ENCODE data around the gene SERPINA4. TPM values are rescaled to one million over a fixed set of nuclear protein-coding genes. Genes with fewer than 3 reads are reported as not detected.

Gene SERPINA4
- total RNA-seq, 1 experiment from 2014 or later: 6.3 TPM

DNA sequence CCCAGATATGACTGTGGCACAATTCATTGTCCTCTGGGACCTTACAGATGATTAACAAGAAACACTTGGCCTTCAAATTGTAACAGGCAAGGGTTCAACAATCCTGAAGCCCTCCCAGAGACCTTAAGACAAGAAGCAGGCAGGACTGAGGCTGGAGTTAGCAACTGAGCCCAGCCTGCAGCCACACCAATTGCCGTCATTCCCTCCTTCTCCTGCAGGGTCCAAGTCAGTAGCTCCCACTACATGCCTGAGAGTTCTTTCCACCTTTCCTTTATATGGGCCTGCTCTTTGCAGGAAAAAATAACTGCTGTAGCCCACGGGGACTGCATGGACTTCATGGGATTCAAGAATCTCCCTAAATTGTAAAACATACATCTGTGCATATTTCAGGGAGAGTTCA is 2.4 kb upstream of the SERPINA4 start:
- H3K36me3 Mint-ChIP-seq (ENCODE audit: insufficient read depth, unreplicated experiment): no peaks in the 10 kb centered on the region
- DNase-seq: no peak
- Histone ChIP-seq H3K9me3 (no peaks in the 10 kb centered on the region), H3K4me1 (peaks cover 12% of the 10 kb centered on the region), H3K27me3 (replicated peaks; ENCODE audit: control insufficient read depth, insufficient read depth, low read length) (no peaks in the 10 kb centered on the region), H3K36me3 (ENCODE audit: control insufficient read depth, insufficient read depth, low read length) (no peaks in the 10 kb centered on the region), H3K4me3 (ENCODE audit: low read depth, low read length) (no peak overlapping the region)
- BruUV-seq (replicated peaks): no TSS peak
- H3K27me3 Mint-ChIP-seq (ENCODE audit: insufficient read depth, unreplicated experiment): no peaks in the 10 kb centered on the region
- H3K9me3 Mint-ChIP-seq (ENCODE audit: unreplicated experiment): peaks cover 31% of the 10 kb centered on the region
- intact Hi-C loops (cut with micrococcal nuclease; ENCODE audit: unreplicated experiment): no loop called here
- no peaks in the 10 kb centered on the region for H3K4me1 Mint-ChIP-seq (ENCODE audit: low read depth, unreplicated experiment)
- no peak overlapping the region for H3K27ac Mint-ChIP-seq (ENCODE audit: unreplicated experiment)
- ChIA-PET CTCF (no interaction called here), POLR2A (no interaction called here)
- TF ChIP-seq, protein P1, sequence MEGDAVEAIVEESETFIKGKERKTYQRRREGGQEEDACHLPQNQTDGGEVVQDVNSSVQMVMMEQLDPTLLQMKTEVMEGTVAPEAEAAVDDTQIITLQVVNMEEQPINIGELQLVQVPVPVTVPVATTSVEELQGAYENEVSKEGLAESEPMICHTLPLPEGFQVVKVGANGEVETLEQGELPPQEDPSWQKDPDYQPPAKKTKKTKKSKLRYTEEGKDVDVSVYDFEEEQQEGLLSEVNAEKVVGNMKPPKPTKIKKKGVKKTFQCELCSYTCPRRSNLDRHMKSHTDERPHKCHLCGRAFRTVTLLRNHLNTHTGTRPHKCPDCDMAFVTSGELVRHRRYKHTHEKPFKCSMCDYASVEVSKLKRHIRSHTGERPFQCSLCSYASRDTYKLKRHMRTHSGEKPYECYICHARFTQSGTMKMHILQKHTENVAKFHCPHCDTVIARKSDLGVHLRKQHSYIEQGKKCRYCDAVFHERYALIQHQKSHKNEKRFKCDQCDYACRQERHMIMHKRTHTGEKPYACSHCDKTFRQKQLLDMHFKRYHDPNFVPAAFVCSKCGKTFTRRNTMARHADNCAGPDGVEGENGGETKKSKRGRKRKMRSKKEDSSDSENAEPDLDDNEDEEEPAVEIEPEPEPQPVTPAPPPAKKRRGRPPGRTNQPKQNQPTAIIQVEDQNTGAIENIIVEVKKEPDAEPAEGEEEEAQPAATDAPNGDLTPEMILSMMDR (IDR thresholded peaks at IDR 0.05; ENCODE audit: insufficient read depth in 1 of 2, low read depth in 1 of 2, low read length in 1 of 2, severe bottlenecking in 1 of 2, unreplicated experiment in 1 of 2): no peak
- H3K4me3 Mint-ChIP-seq (ENCODE audit: unreplicated experiment): no peak overlapping the region

DNA sequence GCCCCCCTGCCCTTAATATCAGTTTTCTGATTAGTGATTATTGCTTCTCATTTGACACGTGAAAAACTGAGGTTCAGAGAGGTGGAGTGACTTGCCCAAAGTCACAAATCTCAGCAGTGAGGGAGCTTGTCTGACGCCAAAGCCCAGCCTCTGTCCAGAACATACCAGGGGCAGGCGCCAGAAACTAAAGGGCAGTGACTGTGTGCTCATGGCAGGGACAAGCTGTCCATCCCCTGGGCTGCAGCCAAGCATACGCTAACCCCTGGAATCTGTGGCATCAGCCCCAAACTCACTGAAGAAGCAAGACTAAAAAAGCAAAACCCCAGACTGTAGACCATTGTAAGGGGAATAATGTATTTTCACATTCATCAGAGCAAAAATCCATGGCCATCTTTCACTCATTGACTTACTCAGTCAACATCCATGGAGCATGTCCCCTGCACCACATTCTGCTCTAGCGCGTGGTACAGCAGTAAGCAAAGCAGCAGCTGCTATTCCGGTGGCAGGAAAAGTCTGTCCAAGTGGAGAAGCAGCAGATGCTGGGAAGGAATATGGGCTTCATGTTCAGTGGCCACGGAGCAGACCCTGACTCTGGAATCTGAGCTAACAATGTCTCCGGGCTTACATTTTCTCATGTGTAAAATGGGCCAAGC is 1.5 kb upstream of the SERPINA4 start:
- ChIA-PET CTCF (no interaction called here), POLR2A (no interaction called here)
- Histone ChIP-seq H3K9me3 (no peaks in the 10 kb centered on the region), H3K4me1 (peaks cover 12% of the 10 kb centered on the region), H3K36me3 (ENCODE audit: control insufficient read depth, insufficient read depth, low read length) (no peaks in the 10 kb centered on the region), H3K27me3 (replicated peaks; ENCODE audit: control insufficient read depth, insufficient read depth, low read length) (no peaks in the 10 kb centered on the region), H3K4me3 (ENCODE audit: low read depth, low read length) (no peak overlapping the region)
- no peaks in the 10 kb centered on the region for H3K27me3 Mint-ChIP-seq (ENCODE audit: insufficient read depth, unreplicated experiment)
- no peak for DNase-seq
- no peaks in the 10 kb centered on the region for H3K4me1 Mint-ChIP-seq (ENCODE audit: low read depth, unreplicated experiment)
- H3K36me3 Mint-ChIP-seq (ENCODE audit: insufficient read depth, unreplicated experiment): no peaks in the 10 kb centered on the region
- BruUV-seq (replicated peaks): no TSS peak
- H3K27ac Mint-ChIP-seq (ENCODE audit: unreplicated experiment): no peak overlapping the region
- H3K4me3 Mint-ChIP-seq (ENCODE audit: unreplicated experiment): no peak overlapping the region
- H3K9me3 Mint-ChIP-seq (ENCODE audit: unreplicated experiment): peaks cover 26% of the 10 kb centered on the region
- TF ChIP-seq, protein P1 (IDR thresholded peaks at IDR 0.05; ENCODE audit: insufficient read depth in 1 of 2, low read depth in 1 of 2, low read length in 1 of 2, severe bottlenecking in 1 of 2, unreplicated experiment in 1 of 2): no peak
- intact Hi-C loops (cut with micrococcal nuclease; ENCODE audit: unreplicated experiment): no loop called here

DNA sequence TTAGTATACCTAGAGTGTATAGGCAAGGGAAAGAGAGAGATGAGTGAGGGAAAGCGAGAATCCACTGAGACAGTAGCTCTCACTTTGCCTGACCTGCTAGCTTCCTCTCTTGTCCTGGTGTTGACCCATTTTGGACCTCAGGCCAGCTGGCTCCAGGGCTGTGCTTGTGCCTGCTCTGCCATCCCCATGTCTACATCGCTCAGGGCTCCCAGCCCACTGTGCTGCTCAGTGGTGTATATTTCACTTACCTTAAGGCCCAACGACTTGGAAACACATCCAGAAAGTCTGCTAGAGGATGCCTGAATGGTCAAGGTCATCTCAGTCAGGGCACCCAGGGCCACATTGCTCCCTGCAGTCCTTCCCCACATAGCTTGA is 964 bp upstream of the SERPINA4 start:
- H3K4me3 Mint-ChIP-seq (ENCODE audit: unreplicated experiment): no peak overlapping the region
- TF ChIP-seq, protein P1 (IDR thresholded peaks at IDR 0.05; ENCODE audit: insufficient read depth in 1 of 2, low read depth in 1 of 2, low read length in 1 of 2, severe bottlenecking in 1 of 2, unreplicated experiment in 1 of 2): no peak
- no peak overlapping the region for H3K27ac Mint-ChIP-seq (ENCODE audit: unreplicated experiment)
- ChIA-PET CTCF (no interaction called here), POLR2A (no interaction called here)
- H3K4me3 ChIP-seq (ENCODE audit: low read depth, low read length): no peak overlapping the region
- no peak for DNase-seq
- peaks cover 12% of the 10 kb centered on the region for H3K4me1 ChIP-seq
- H3K9me3 Mint-ChIP-seq (ENCODE audit: unreplicated experiment): peaks cover 22% of the 10 kb centered on the region
- intact Hi-C loops (cut with micrococcal nuclease; ENCODE audit: unreplicated experiment): no loop called here
- H3K27me3 Mint-ChIP-seq (ENCODE audit: insufficient read depth, unreplicated experiment): no peaks in the 10 kb centered on the region
- no peaks in the 10 kb centered on the region for H3K27me3 ChIP-seq (replicated peaks; ENCODE audit: control insufficient read depth, insufficient read depth, low read length)
- H3K36me3 ChIP-seq (ENCODE audit: control insufficient read depth, insufficient read depth, low read length): no peaks in the 10 kb centered on the region
- H3K36me3 Mint-ChIP-seq (ENCODE audit: insufficient read depth, unreplicated experiment): no peaks in the 10 kb centered on the region
- no peaks in the 10 kb centered on the region for H3K9me3 ChIP-seq
- no TSS peak for BruUV-seq (replicated peaks)
- H3K4me1 Mint-ChIP-seq (ENCODE audit: low read depth, unreplicated experiment): no peaks in the 10 kb centered on the region
